ENCODE measurements around the gene TOP1.

The TOP1 gene

GRCh38 chr20:41004531-41005360 lies 23.9 kb upstream of the TOP1 start:
- DNase-seq (ENCODE audit: low spot score), result no peak

- no peak for DNase-seq (ENCODE audit: low spot score)
Measured at GRCh38 chr20:41005361-41005729, 23.3 kb upstream of the TOP1 start.

- no peak for DNase-seq (ENCODE audit: low spot score)
Measured at GRCh38 chr20:41006126-41006935, 22.3 kb upstream of the TOP1 start.

- DNase-seq (ENCODE audit: low spot score), result no peak
Measured at GRCh38 chr20:41006936-41007474, 21.6 kb upstream of the TOP1 start.

- no peak for DNase-seq (ENCODE audit: low spot score)
Measured at GRCh38 chr20:41007481-41007880, 21.1 kb upstream of the TOP1 start.

- DNase-seq (ENCODE audit: low spot score), result no peak
Measured at GRCh38 chr20:41009946-41010345, 18.7 kb upstream of the TOP1 start.

GRCh38 chr20:41011551-41012067 lies 17.0 kb upstream of the TOP1 start:
- no peak for DNase-seq (ENCODE audit: low spot score)

- no peak for DNase-seq (ENCODE audit: low spot score)
Measured at GRCh38 chr20:41014561-41015088, 14.0 kb upstream of the TOP1 start.

GRCh38 chr20:41017448-41018042 lies 11.1 kb upstream of the TOP1 start:
- no peak for DNase-seq (ENCODE audit: low spot score)

GRCh38 chr20:41018153-41018552 lies 10.5 kb upstream of the TOP1 start:
- no peak for DNase-seq (ENCODE audit: low spot score)

- DNase-seq (ENCODE audit: low spot score), result no peak
Measured at GRCh38 chr20:41023549-41023948, 5.1 kb upstream of the TOP1 start.

GRCh38 chr20:41027366-41027765 lies 1.3 kb upstream of the TOP1 start:
- DNase-seq (ENCODE audit: low spot score), result no peak

- no peak for DNase-seq (ENCODE audit: low spot score)
Measured at GRCh38 chr20:41027872-41028358, 707 bp upstream of the TOP1 start.

GRCh38 chr20:41029150-41029901 lies 704 bp downstream of the TOP1 start:
- DNase-seq (ENCODE audit: low spot score), result peak; percentile 33

- no peak for DNase-seq (ENCODE audit: low spot score)
Measured at GRCh38 chr20:41030061-41030460, 1.4 kb downstream of the TOP1 start.

- no peak for DNase-seq (ENCODE audit: low spot score)
Measured at GRCh38 chr20:41030531-41031242, 2.1 kb downstream of the TOP1 start.

GRCh38 chr20:41031243-41031619 lies 2.6 kb downstream of the TOP1 start:
- no peak for DNase-seq (ENCODE audit: low spot score)

- DNase-seq (ENCODE audit: low spot score), result no peak
Measured at GRCh38 chr20:41032271-41032670, 3.6 kb downstream of the TOP1 start.

- no peak for DNase-seq (ENCODE audit: low spot score)
Measured at GRCh38 chr20:41034239-41034638, 5.6 kb downstream of the TOP1 start.

- DNase-seq (ENCODE audit: low spot score), result no peak
Measured at GRCh38 chr20:41035207-41035606, 6.6 kb downstream of the TOP1 start.

- no peak for DNase-seq (ENCODE audit: low spot score)
Measured at GRCh38 chr20:41037179-41037578, 8.6 kb downstream of the TOP1 start.
